Caco-2 (cell line): Measurements from ENCODE around the gene SAAL1. TPM values are rescaled to one million over a fixed set of nuclear protein-coding genes. Genes with fewer than 3 reads are reported as not detected.

ENCODE experiments used
- BruUV-seq: library from RNA; stranded (reverse); fragments of 400-500 nt; replicated peaks from 2 replicates; lab custom pipeline; 2021; lab: Mats Ljungman, UMichigan
- CTCF ChIA-PET: fragments of 300-600 bp; sonication (Branson Sonifier 250); formaldehyde crosslinking; loops from one replicate; lab custom pipeline; 2022; ENCODE audit warnings: antibody characterized with exemption; lab: Charles Lee
- POLR2A ChIA-PET: fragments of 300-600 bp; sonication (Branson Sonifier 250); formaldehyde crosslinking; loops from one replicate; lab custom pipeline; 2022; ENCODE audit warnings: antibody characterized with exemption; lab: Charles Lee
- DNase-seq, 2 experiments: peaks; one replicate each; pipeline versions ENCODE4 v3.0.0 to v3.0.0-alpha.2; 2020 to 2022
- H3K27me3 ChIP-seq: replicated peaks from 2 replicates; pipeline ENCODE4 v1.6.0; 2011; ENCODE audit warnings: low read length; ENCODE audit not compliant: control insufficient read depth, insufficient read depth
- H3K36me3 ChIP-seq: 2 replicates; pipeline ENCODE4 v1.5.1; 2011; ENCODE audit warnings: low read length; ENCODE audit not compliant: control insufficient read depth, insufficient read depth
- H3K4me1 ChIP-seq: fragments of 250-450 bp; sonication (Bioruptor Pico); 2 replicates; pipeline ENCODE4 v1.5.1; 2020; ENCODE audit warnings: mild to moderate bottlenecking
- H3K4me3 ChIP-seq: 2 replicates; pipeline ENCODE4 v1.5.1; 2011; ENCODE audit warnings: low read depth, mild to moderate bottlenecking, control low read depth, low read length
- H3K9me3 ChIP-seq: fragments of 250-450 bp; sonication (Bioruptor Pico); 2 replicates; pipeline ENCODE4 v1.5.1; 2020; ENCODE audit warnings: mild to moderate bottlenecking, moderate library complexity
- H3K27ac Mint-ChIP-seq: one replicate; pipeline ENCODE4 v1.8.0; 2022; ENCODE audit warnings: mixed read lengths; ENCODE audit not compliant: unreplicated experiment
- H3K27me3 Mint-ChIP-seq: one replicate; pipeline ENCODE4 v1.8.0; 2022; ENCODE audit warnings: mixed read lengths; ENCODE audit not compliant: insufficient read depth, unreplicated experiment
- H3K36me3 Mint-ChIP-seq: one replicate; pipeline ENCODE4 v1.8.0; 2022; ENCODE audit warnings: mild to moderate bottlenecking, mixed read lengths; ENCODE audit not compliant: insufficient read depth, unreplicated experiment
- H3K4me1 Mint-ChIP-seq: one replicate; pipeline ENCODE4 v1.8.0; 2022; ENCODE audit warnings: low read depth, mixed read lengths; ENCODE audit not compliant: unreplicated experiment
- H3K4me3 Mint-ChIP-seq: one replicate; pipeline ENCODE4 v1.8.0; 2022; ENCODE audit warnings: mild to moderate bottlenecking, moderate library complexity, mixed read lengths; ENCODE audit not compliant: unreplicated experiment
- H3K9me3 Mint-ChIP-seq: one replicate; pipeline ENCODE4 v1.8.0; 2022; ENCODE audit warnings: mixed read lengths; ENCODE audit not compliant: unreplicated experiment
- CTCF ChIP-seq, 2 experiments: fragments of 200-600 bp in 1 of 2; IDR thresholded peaks; 1 replicate in 1 of 2; 2 replicates in 1 of 2; pipeline versions ENCODE4 v1.5.1 to v1.8.0; 2011 to 2022; ENCODE audit warnings: antibody characterized with exemption in 1 of 2, control low read depth in 1 of 2, inconsistent platforms in 1 of 2, low read depth in 1 of 2, low read length in 1 of 2, mild to moderate bottlenecking in 1 of 2, moderate library complexity in 1 of 2; ENCODE audit not compliant: insufficient read depth in 1 of 2, severe bottlenecking in 1 of 2, unreplicated experiment in 1 of 2
- intact Hi-C: fragments of 100-400 bp; cut with micrococcal nuclease; formaldehyde crosslinking; loops from one replicate; pipeline ENCODE4 v1.10.0; 2022; ENCODE audit not compliant: unreplicated experiment
- total RNA-seq: library from RNA; stranded (reverse); gene quantifications from 2 replicates; pipeline ENCODE4 v1.2.3, GENCODE V29; 2022

SAAL1 gene
- total RNA-seq, 1 experiment from 2014 or later, result 43.1 TPM

- Mint-ChIP-seq H3K9me3 (no peaks in the 10 kb centered on the region), H3K27ac (no peak overlapping the region), H3K4me3 (no peak overlapping the region), H3K4me1 (no peaks in the 10 kb centered on the region), H3K36me3 (no peaks in the 10 kb centered on the region), H3K27me3 (no peaks in the 10 kb centered on the region)
- ChIA-PET CTCF (no interaction called here), POLR2A (no interaction called here)
- TF ChIP-seq CTCF (IDR thresholded peaks at IDR 0.05; ENCODE audit: insufficient read depth in 1 of 2, low read depth in 1 of 2, low read length in 1 of 2, severe bottlenecking in 1 of 2, unreplicated experiment in 1 of 2), result no peak
- H3K36me3 ChIP-seq, result no peaks in the 10 kb centered on the region; the same call in 1 of the 2 replicates
- no peak overlapping the region for H3K4me3 ChIP-seq
- H3K27me3 ChIP-seq, result no peaks in the 10 kb centered on the region
- no TSS peak for BruUV-seq
- H3K4me1 ChIP-seq, result no peaks in the 10 kb centered on the region
- intact Hi-C loops, result no loop called here
- no peak for DNase-seq
- H3K9me3 ChIP-seq, result no peaks in the 10 kb centered on the region
Observed at GRCh38 chr11:18067372-18067771, 38.5 kb downstream of the SAAL1 start.

- no peaks in the 10 kb centered on the region for H3K4me1 Mint-ChIP-seq
- no peak overlapping the region for H3K4me3 Mint-ChIP-seq
- H3K9me3 Mint-ChIP-seq, result no peaks in the 10 kb centered on the region
- no peak for TF ChIP-seq CTCF (IDR thresholded peaks at IDR 0.05; ENCODE audit: insufficient read depth in 1 of 2, low read depth in 1 of 2, low read length in 1 of 2, severe bottlenecking in 1 of 2, unreplicated experiment in 1 of 2)
- ChIA-PET CTCF (no interaction called here), POLR2A (no interaction called here)
- H3K4me1 ChIP-seq, result no peaks in the 10 kb centered on the region
- no peak overlapping the region for H3K27ac Mint-ChIP-seq
- H3K27me3 Mint-ChIP-seq, result no peaks in the 10 kb centered on the region
- BruUV-seq, result no TSS peak
- intact Hi-C loops, result no loop called here
- no peaks in the 10 kb centered on the region for H3K27me3 ChIP-seq
- no peaks in the 10 kb centered on the region; the same call in 1 of the 2 replicates for H3K36me3 ChIP-seq
- H3K36me3 Mint-ChIP-seq, result no peaks in the 10 kb centered on the region
- no peaks in the 10 kb centered on the region for H3K9me3 ChIP-seq
- no peak overlapping the region for H3K4me3 ChIP-seq
- DNase-seq, result no peak
Observed at GRCh38 chr11:18066626-18067025, 39.3 kb downstream of the SAAL1 start.

- ChIA-PET POLR2A (no interaction called here), CTCF (no interaction called here)
- Mint-ChIP-seq H3K27ac (no peak overlapping the region), H3K36me3 (no peaks in the 10 kb centered on the region), H3K4me1 (no peaks in the 10 kb centered on the region), H3K4me3 (no peak overlapping the region), H3K9me3 (no peaks in the 10 kb centered on the region), H3K27me3 (no peaks in the 10 kb centered on the region)
- Histone ChIP-seq H3K4me3 (no peak overlapping the region), H3K36me3 (no peaks in the 10 kb centered on the region; the same call in 1 of the 2 replicates), H3K27me3 (no peaks in the 10 kb centered on the region), H3K4me1 (no peaks in the 10 kb centered on the region), H3K9me3 (no peaks in the 10 kb centered on the region)
- BruUV-seq, result no TSS peak
- intact Hi-C loops, result no loop called here
- TF ChIP-seq CTCF (IDR thresholded peaks at IDR 0.05; ENCODE audit: insufficient read depth in 1 of 2, low read depth in 1 of 2, low read length in 1 of 2, severe bottlenecking in 1 of 2, unreplicated experiment in 1 of 2), result no peak
- no peak for DNase-seq
Observed at GRCh38 chr11:18065572-18065971, 40.3 kb downstream of the SAAL1 start.
